GM23338 (cell line): Measurements from ENCODE around the gene GPR119. TPM values are rescaled to one million over a fixed set of nuclear protein-coding genes. Genes with fewer than 3 reads are reported as not detected.

Experiments used
- ATAC-seq: fragments of 200-7000 bp; cut with Tn5 transposase; 3 replicates; pipeline ENCODE4 v1.9.1; 2020
- DNase-seq: peaks from one replicate; pipeline ENCODE4 v3.0.0-alpha.2; 2015; ENCODE audit warnings: low spot score
- H2AFZ ChIP-seq: fragments of 200-600 bp; sonication (generic); 2 replicates; pipeline ENCODE4 v1.8.0; 2016; ENCODE audit warnings: antibody characterized with exemption, mild to moderate bottlenecking, moderate library complexity
- H3F3A ChIP-seq: fragments of 200-600 bp; sonication (generic); replicated peaks from 2 replicates; pipeline ENCODE4 v1.8.0; 2017; ENCODE audit warnings: antibody characterized with exemption, mixed run types, low read depth
- H3K27ac ChIP-seq: fragments of 200-600 bp; sonication (generic); 2 replicates; pipeline ENCODE4 v1.6.1; 2016; ENCODE audit warnings: low read depth
- H3K27me3 ChIP-seq: fragments of 200-600 bp; sonication (generic); 2 replicates; pipeline ENCODE4 v1.8.0; 2016; ENCODE audit warnings: mild to moderate bottlenecking, mixed run types, moderate library complexity; ENCODE audit not compliant: insufficient read depth
- H3K36me3 ChIP-seq: fragments of 200-600 bp; sonication (generic); 2 replicates; pipeline ENCODE4 v1.8.0; 2016; ENCODE audit warnings: mild to moderate bottlenecking; ENCODE audit not compliant: insufficient read depth
- H3K4me1 ChIP-seq: fragments of 200-600 bp; sonication (generic); 2 replicates; pipeline ENCODE4 v1.8.0; 2016; ENCODE audit warnings: mild to moderate bottlenecking, moderate library complexity; ENCODE audit not compliant: insufficient read depth
- H3K4me2 ChIP-seq: fragments of 200-600 bp; sonication (generic); 2 replicates; pipeline ENCODE4 v1.7.1; 2017; ENCODE audit warnings: mixed run types
- H3K4me3 ChIP-seq: fragments of 200-600 bp; sonication (generic); 2 replicates; pipeline ENCODE4 v1.6.1; 2016; ENCODE audit warnings: mixed run types
- H3K79me2 ChIP-seq: fragments of 200-600 bp; sonication (generic); replicated peaks from 2 replicates; pipeline ENCODE4 v1.8.0; 2017; ENCODE audit warnings: mild to moderate bottlenecking; ENCODE audit not compliant: insufficient read depth
- H3K9me2 ChIP-seq: fragments of 200-600 bp; sonication (generic); 2 replicates; pipeline ENCODE4 v1.8.0; 2017; ENCODE audit not compliant: insufficient read depth
- H4K20me1 ChIP-seq: fragments of 200-600 bp; sonication (generic); replicated peaks from 2 replicates; pipeline ENCODE4 v1.8.0; 2017; ENCODE audit warnings: mild to moderate bottlenecking; ENCODE audit not compliant: insufficient read depth
- H3K27ac Mint-ChIP-seq: 2 replicates; pipeline ENCODE4 v1.8.0; 2020; ENCODE audit warnings: inconsistent platforms, mild to moderate bottlenecking, moderate library complexity, mixed read lengths
- H3K27me3 Mint-ChIP-seq: 3 replicates; pipeline ENCODE4 v1.8.0; 2022; ENCODE audit warnings: low read depth, mild to moderate bottlenecking, moderate library complexity, mixed read lengths, inconsistent platforms; ENCODE audit not compliant: insufficient read depth, poor library complexity
- H3K36me3 Mint-ChIP-seq: 3 replicates; pipeline ENCODE4 v1.8.0; 2021; ENCODE audit warnings: low read depth, mild to moderate bottlenecking, inconsistent platforms, moderate library complexity, mixed read lengths
- H3K4me1 Mint-ChIP-seq: 3 replicates; pipeline ENCODE4 v1.8.0; 2020; ENCODE audit warnings: mild to moderate bottlenecking, inconsistent platforms, mixed read lengths
- H3K4me3 Mint-ChIP-seq: 3 replicates; pipeline ENCODE4 v1.8.0; 2021; ENCODE audit warnings: moderate library complexity, mild to moderate bottlenecking, inconsistent platforms, mixed read lengths
- H3K9me3 Mint-ChIP-seq: 3 replicates; pipeline ENCODE4 v1.8.0; 2020; ENCODE audit warnings: moderate library complexity, mild to moderate bottlenecking, inconsistent platforms, mixed read lengths
- CREB1 ChIP-seq: fragments of 250-450 bp; sonication (Bioruptor Pico); IDR thresholded peaks from 2 replicates; pipeline ENCODE4 v1.5.0; 2020; ENCODE audit warnings: low read depth, mild to moderate bottlenecking, moderate library complexity
- EZH2phosphoT487 ChIP-seq: fragments of 200-600 bp; sonication (generic); IDR thresholded peaks from one replicate; pipeline ENCODE4 v1.8.1; 2018; ENCODE audit warnings: antibody characterized with exemption; ENCODE audit not compliant: unreplicated experiment
- POLR2AphosphoS5 ChIP-seq: IDR thresholded peaks from 2 replicates; pipeline ENCODE4 v1.6.1; 2016; ENCODE audit warnings: antibody characterized with exemption, low read depth
- ZNF114 ChIP-seq: fragments of 250-450 bp; sonication (Bioruptor Pico); IDR thresholded peaks from 2 replicates; pipeline ENCODE4 v1.5.0; 2020; ENCODE audit warnings: mild to moderate bottlenecking, moderate library complexity
- ZNF331 ChIP-seq: fragments of 250-450 bp; sonication (Bioruptor Pico); IDR thresholded peaks from 2 replicates; pipeline ENCODE4 v1.5.0; 2020; ENCODE audit warnings: low read depth, mild to moderate bottlenecking, moderate library complexity
- ZNF462 ChIP-seq: fragments of 250-450 bp; sonication (Bioruptor Pico); IDR thresholded peaks from 2 replicates; pipeline ENCODE4 v1.5.0; 2020; ENCODE audit warnings: mild to moderate bottlenecking, moderate library complexity
- polyA plus RNA-seq: library from polyadenylated mRNA; unstranded; fragments of >200 nt; fragmentation: Nextera tagmentation; extraction: Ambion mirVana; gene quantifications from 2 replicates; pipeline ENCODE4 v1.2.1, GENCODE V29; 2016
- total RNA-seq: library from RNA; depleted of rRNA; stranded (reverse); fragments of >200 nt; shearing (Covaris generic); gene quantifications from 2 replicates; pipeline ENCODE4 v1.2.3, GENCODE V29; 2014
- TF ChIP-seq, protein P1 (sequence below): IDR thresholded peaks from 2 replicates; pipeline ENCODE4 v1.6.1; 2016; ENCODE audit warnings: antibody characterized with exemption
- TF ChIP-seq, protein P2 (sequence below), 2 experiments: fragments of 200-600 bp in 1 of 2; sonication (generic) in 1 of 2; conservative IDR thresholded peaks; 2 replicates each; pipeline versions ENCODE4 v1.5.1 to v1.6.1; 2016 to 2017; ENCODE audit warnings: antibody characterized with exemption in 2 of 2, low read depth in 2 of 2, mild to moderate bottlenecking in 2 of 2, moderate library complexity in 1 of 2

Gene GPR119
- total and polyA plus RNA-seq, 2 experiments from 2014 or later: not detected

DNA sequence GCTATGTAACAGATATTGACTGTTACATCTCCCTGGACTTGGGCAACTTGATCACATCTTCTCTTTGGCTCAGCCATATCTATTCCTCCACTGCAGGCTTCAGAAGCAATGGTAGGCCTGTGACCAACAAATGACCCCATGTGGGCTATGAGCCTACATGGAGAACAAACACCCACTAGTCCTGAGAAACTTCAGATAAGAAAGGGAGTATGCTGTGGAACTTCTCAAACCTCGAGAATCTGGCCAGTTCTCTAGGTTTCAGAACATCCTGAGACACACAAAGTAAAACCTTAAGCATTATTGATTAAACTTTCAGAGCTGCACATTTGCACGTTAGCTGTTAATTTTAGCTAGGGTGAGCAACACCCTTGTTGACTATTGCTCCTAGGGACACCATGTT is 32.6 kb upstream of the GPR119 start:
- ATAC-seq: no peak
- no peak overlapping the region for H3K4me3 Mint-ChIP-seq

More for the DNA sequence above, 32.6 kb upstream of the GPR119 start:
- Histone ChIP-seq H4K20me1 (no peaks in the 10 kb centered on the region), H3K36me3 (no peaks in the 10 kb centered on the region), H3K4me3 (no peak overlapping the region), H3K9me2 (no peaks in the 10 kb centered on the region), H2AFZ (no peak overlapping the region), H3F3A (no peaks in the 10 kb centered on the region), H3K4me2 (no peak overlapping the region), H3K79me2 (no peaks in the 10 kb centered on the region), H3K4me1 (peaks cover 8% of the 10 kb centered on the region; the same call in 1 of the 2 replicates), H3K27me3 (no peaks in the 10 kb centered on the region), H3K27ac (no peak overlapping the region)
- Mint-ChIP-seq H3K9me3 (no peaks in the 10 kb centered on the region), H3K27me3 (no peaks in the 10 kb centered on the region), H3K36me3 (peaks cover 6% of the 10 kb centered on the region; the same call in 1 of the 3 replicates), H3K27ac (no peak overlapping the region), H3K4me1 (peaks cover 16% of the 10 kb centered on the region)
- no peak for TF ChIP-seq ZNF331
- TF ChIP-seq POLR2AphosphoS5: no peak
- TF ChIP-seq, protein P1, sequence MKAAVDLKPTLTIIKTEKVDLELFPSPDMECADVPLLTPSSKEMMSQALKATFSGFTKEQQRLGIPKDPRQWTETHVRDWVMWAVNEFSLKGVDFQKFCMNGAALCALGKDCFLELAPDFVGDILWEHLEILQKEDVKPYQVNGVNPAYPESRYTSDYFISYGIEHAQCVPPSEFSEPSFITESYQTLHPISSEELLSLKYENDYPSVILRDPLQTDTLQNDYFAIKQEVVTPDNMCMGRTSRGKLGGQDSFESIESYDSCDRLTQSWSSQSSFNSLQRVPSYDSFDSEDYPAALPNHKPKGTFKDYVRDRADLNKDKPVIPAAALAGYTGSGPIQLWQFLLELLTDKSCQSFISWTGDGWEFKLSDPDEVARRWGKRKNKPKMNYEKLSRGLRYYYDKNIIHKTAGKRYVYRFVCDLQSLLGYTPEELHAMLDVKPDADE: no peak
- no peak for TF ChIP-seq ZNF462 (CRISPR knock-in tag)
- TF ChIP-seq, protein P2, sequence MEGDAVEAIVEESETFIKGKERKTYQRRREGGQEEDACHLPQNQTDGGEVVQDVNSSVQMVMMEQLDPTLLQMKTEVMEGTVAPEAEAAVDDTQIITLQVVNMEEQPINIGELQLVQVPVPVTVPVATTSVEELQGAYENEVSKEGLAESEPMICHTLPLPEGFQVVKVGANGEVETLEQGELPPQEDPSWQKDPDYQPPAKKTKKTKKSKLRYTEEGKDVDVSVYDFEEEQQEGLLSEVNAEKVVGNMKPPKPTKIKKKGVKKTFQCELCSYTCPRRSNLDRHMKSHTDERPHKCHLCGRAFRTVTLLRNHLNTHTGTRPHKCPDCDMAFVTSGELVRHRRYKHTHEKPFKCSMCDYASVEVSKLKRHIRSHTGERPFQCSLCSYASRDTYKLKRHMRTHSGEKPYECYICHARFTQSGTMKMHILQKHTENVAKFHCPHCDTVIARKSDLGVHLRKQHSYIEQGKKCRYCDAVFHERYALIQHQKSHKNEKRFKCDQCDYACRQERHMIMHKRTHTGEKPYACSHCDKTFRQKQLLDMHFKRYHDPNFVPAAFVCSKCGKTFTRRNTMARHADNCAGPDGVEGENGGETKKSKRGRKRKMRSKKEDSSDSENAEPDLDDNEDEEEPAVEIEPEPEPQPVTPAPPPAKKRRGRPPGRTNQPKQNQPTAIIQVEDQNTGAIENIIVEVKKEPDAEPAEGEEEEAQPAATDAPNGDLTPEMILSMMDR (conservative IDR thresholded peaks at IDR 0.05; ENCODE audit: low read depth in 2 of 2): no peak
- TF ChIP-seq EZH2phosphoT487: no peak
- no peak for TF ChIP-seq ZNF114 (CRISPR knock-in tag)
- TF ChIP-seq CREB1: no peak
- DNase-seq: no peak
